GM10266 (cell line): Measurements from ENCODE around the gene CCDC157.
"Not testable (repeated sequence)": the region's sequence is repeated elsewhere in the genome, so short reads cannot be mapped to it uniquely, and the experiment has no call there.

ENCODE experiments used
- DNase-seq: peaks from one replicate; pipeline ENCODE4 v3.0.0; 2012; ENCODE audit errors: extremely low spot score
- CTCF ChIP-seq: IDR thresholded peaks from 2 replicates; pipeline ENCODE4 v1.5.1; 2012; ENCODE audit warnings: mild to moderate bottlenecking, low read depth; ENCODE audit not compliant: control insufficient read depth, insufficient read depth; ENCODE audit errors: missing control alignments

Gene CCDC157

GRCh38 chr22:30335236-30335635, 21.6 kb upstream of the CCDC157 start:
- no peak for DNase-seq
- TF ChIP-seq CTCF: no peak

GRCh38 chr22:30336752-30337460, 19.9 kb upstream of the CCDC157 start:
- no peak for DNase-seq
- TF ChIP-seq CTCF: no peak

- TF ChIP-seq CTCF: no peak
- no peak for DNase-seq
Observed at GRCh38 chr22:30337461-30337778, 19.4 kb upstream of the CCDC157 start.

GRCh38 chr22:30338341-30338740, 18.5 kb upstream of the CCDC157 start:
- not testable (repeated sequence) for DNase-seq

- DNase-seq: no peak
- TF ChIP-seq CTCF: no peak
Observed at GRCh38 chr22:30338802-30339201, 18.0 kb upstream of the CCDC157 start.

GRCh38 chr22:30340911-30341685, 15.7 kb upstream of the CCDC157 start:
- TF ChIP-seq CTCF: no peak
- no peak for DNase-seq

- DNase-seq: no peak
- no peak for TF ChIP-seq CTCF
Observed at GRCh38 chr22:30344447-30345200, 12.2 kb upstream of the CCDC157 start.
